ENCODE measurements around the gene CAPZA3. TPM values are rescaled to one million over a fixed set of nuclear protein-coding genes. Genes with fewer than 3 reads are reported as not detected.

CAPZA3 gene
- total RNA-seq, 2 donors from 2014 or later: not detected

- Histone ChIP-seq H3K27me3 (no peaks in the 10 kb centered on the region), H3K9me3 (no peaks in the 10 kb centered on the region), H3K27ac (no peak overlapping the region), H3K4me3 (no peak overlapping the region), H3K36me3 (replicated peaks in 1 of 2; ENCODE audit: insufficient read depth in 1 of 2, low read depth in 2 of 2) (no peaks in the 10 kb centered on the region), H3K4me1 (no peaks in the 10 kb centered on the region)
- TF ChIP-seq POLR2A (IDR thresholded peaks at IDR 0.05) (no peak), CTCF (IDR thresholded peaks at IDR 0.05) (no peak)
- ATAC-seq (no peak), DNase-seq (no peak)
- intact Hi-C loops (cut with DNase I): no loop called here
- 53% methylated on average over 5 of the region's 5 CpGs for WGBS, 2 donors
Observed at GRCh38 chr12:18731156-18731555, 6.8 kb upstream of the CAPZA3 start.

- ATAC-seq (peak; percentile 21), DNase-seq (no peak)
- H3K27ac ChIP-seq: no peak overlapping the region
- H3K9me3 ChIP-seq: no peaks in the 10 kb centered on the region
- no peak overlapping the region for H3K4me3 ChIP-seq
- H3K36me3 ChIP-seq (replicated peaks in 1 of 2; ENCODE audit: insufficient read depth in 1 of 2, low read depth in 2 of 2): no peaks in the 10 kb centered on the region
- no peak for TF ChIP-seq POLR2A (IDR thresholded peaks at IDR 0.05)
- TF ChIP-seq CTCF (IDR thresholded peaks at IDR 0.05): no peak
- no peaks in the 10 kb centered on the region for H3K4me1 ChIP-seq
- intact Hi-C loops (cut with DNase I): no loop called here
- no peaks in the 10 kb centered on the region for H3K27me3 ChIP-seq
- 43 to 62% methylated on average over 1 of the region's 1 CpG for WGBS, 2 donors
Observed at GRCh38 chr12:18747895-18748294, 10.0 kb downstream of the CAPZA3 start.

- ATAC-seq: no peak
- no peak for DNase-seq
- Histone ChIP-seq H3K36me3 (replicated peaks in 1 of 2; ENCODE audit: insufficient read depth in 1 of 2, low read depth in 2 of 2) (no peaks in the 10 kb centered on the region), H3K4me3 (no peak overlapping the region), H3K27me3 (no peaks in the 10 kb centered on the region), H3K4me1 (no peaks in the 10 kb centered on the region), H3K9me3 (no peaks in the 10 kb centered on the region), H3K27ac (no peak overlapping the region)
- WGBS, 2 donors: 46 to 55% methylated on average over 4 of the region's 4 CpGs
- intact Hi-C loops (cut with DNase I): no loop called here
- TF ChIP-seq CTCF (IDR thresholded peaks at IDR 0.05): no peak
- no peak for TF ChIP-seq POLR2A (IDR thresholded peaks at IDR 0.05)
Observed at GRCh38 chr12:18749386-18749957, 11.6 kb downstream of the CAPZA3 start.

- Histone ChIP-seq H3K27me3 (no peaks in the 10 kb centered on the region), H3K4me3 (no peak overlapping the region), H3K9me3 (no peaks in the 10 kb centered on the region), H3K27ac (no peak overlapping the region), H3K4me1 (no peaks in the 10 kb centered on the region), H3K36me3 (replicated peaks in 1 of 2; ENCODE audit: insufficient read depth in 1 of 2, low read depth in 2 of 2) (no peaks in the 10 kb centered on the region)
- intact Hi-C loops (cut with DNase I): no loop called here
- DNase-seq: no peak
- ATAC-seq: no peak
- no peak for TF ChIP-seq CTCF (IDR thresholded peaks at IDR 0.05)
- no peak for TF ChIP-seq POLR2A (IDR thresholded peaks at IDR 0.05)
- 77 to 80% methylated on average over 1 of the region's 1 CpG for WGBS, 2 donors
Observed at GRCh38 chr12:18750085-18750484, 12.2 kb downstream of the CAPZA3 start.

GRCh38 chr12:18751866-18752265, 13.9 kb downstream of the CAPZA3 start:
- no peak for TF ChIP-seq CTCF (IDR thresholded peaks at IDR 0.05)
- no peak for TF ChIP-seq POLR2A (IDR thresholded peaks at IDR 0.05)
- no peaks in the 10 kb centered on the region for H3K4me1 ChIP-seq
- intact Hi-C loops (cut with DNase I): no loop called here
- H3K27me3 ChIP-seq: no peaks in the 10 kb centered on the region
- 49 to 51% methylated on average over 2 of the region's 2 CpGs for WGBS, 2 donors
- ATAC-seq (no peak), DNase-seq (no peak)
- no peaks in the 10 kb centered on the region for H3K9me3 ChIP-seq
- H3K4me3 ChIP-seq: no peak overlapping the region
- H3K36me3 ChIP-seq (replicated peaks in 1 of 2; ENCODE audit: insufficient read depth in 1 of 2, low read depth in 2 of 2): no peaks in the 10 kb centered on the region
- no peak overlapping the region for H3K27ac ChIP-seq
